Right renal pelvis (tissue), 4 donors: ENCODE data around the gene MCF2L2. TPM values are rescaled to one million over a fixed set of nuclear protein-coding genes. Genes with fewer than 3 reads are reported as not detected.

ENCODE experiments used
- DNase-seq, 4 donors: peaks; one replicate each; pipeline ENCODE4 v3.0.0-alpha.2; 2013; ENCODE audit warnings: low read depth in 4 of 4, low spot score in 3 of 4, missing footprints in 1 of 4
- polyA plus RNA-seq, 4 donors: library from polyadenylated mRNA; unstranded; fragments of 120-200 nt; gene quantifications; one replicate each; pipeline ENCODE4 v1.2.1, GENCODE V29; 2013; ENCODE audit not compliant: insufficient read length in 4 of 4

Gene MCF2L2
- polyA plus RNA-seq, 4 donors, result 0.40 to 1.2 (median 0.83) TPM

DNA sequence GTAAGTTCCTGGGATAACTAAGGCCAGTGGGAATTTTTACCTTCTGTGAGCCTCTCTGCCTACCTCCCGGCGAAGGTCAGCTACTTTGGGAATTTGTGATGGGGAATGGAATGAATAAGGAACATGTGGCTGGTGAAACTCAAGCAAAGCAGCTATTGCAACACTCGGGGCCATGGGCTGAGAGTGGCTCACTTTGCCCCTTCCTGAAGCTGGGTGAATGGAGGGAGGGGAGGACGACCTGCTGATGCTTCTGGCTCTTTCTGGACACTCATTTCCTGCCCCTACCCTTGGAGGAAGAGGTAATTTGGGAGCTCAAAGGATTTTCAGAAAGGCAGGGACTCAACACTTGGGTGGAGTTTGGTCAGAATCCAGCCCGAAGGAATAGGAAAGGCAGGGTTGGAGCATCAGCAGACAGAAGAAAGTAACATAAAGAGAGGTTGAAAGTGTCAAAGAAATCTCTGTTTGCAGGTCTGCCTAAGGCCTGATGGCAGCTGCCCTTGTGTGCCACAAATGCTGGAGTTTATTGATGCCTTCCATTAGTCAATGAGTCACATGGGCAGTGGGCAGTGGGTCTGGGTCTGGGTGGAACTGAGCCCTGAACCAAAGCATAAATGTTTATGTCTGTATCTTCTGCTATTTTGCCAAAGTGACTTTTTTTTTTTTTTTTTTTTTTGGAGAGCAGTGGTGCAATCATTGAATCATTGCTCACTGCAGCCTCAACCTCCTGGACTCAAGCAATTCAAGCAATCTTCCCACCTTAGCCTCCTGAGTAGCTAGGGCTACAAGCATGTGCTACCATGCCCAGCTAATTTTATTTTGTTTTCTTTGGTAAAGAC, 278.3 kb downstream of the MCF2L2 start:
- no peak for DNase-seq

- no peak for DNase-seq
Measured at GRCh38 chr3:183148056-183148455, 280.4 kb downstream of the MCF2L2 start.

DNA sequence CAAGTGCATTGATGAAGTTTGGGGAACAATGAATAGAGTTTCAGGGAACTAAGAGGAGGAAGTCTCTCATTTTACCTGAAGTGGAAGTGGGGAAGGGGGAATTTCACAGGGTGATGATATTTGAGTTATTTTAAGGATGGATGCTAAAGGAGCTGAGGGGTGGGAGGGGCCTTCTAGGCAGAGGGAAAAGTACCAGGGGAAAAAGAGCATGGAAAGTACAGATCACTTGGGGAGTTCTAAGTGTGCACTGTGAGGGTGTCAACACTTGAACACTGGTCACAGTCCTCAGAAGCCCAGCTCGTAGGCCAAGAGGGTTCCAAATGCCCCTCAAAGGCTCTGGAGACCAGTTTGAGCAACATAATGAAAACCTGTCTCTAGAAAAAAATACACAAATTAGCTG, 284.1 kb downstream of the MCF2L2 start:
- DNase-seq, result no peak

DNA sequence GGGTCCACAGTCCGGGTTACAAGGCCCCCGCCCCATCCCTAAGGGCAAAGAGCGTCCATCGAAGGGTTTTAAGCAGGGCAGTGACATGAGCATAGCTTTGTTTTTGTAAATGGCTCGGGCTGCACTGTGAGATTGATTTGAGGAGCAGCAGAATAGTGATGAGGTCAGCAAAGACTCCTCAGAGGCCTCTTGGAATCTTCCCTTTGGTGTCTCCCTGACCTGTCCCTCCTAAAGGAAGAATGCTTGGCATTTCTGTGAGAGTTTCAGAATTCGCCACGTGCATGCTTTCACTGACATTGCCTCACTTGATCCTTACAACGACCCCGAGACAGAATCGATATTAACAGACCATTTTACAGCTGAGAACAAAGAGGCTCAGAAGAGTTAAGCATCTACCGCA, 286.2 kb downstream of the MCF2L2 start:
- no peak for DNase-seq

DNA sequence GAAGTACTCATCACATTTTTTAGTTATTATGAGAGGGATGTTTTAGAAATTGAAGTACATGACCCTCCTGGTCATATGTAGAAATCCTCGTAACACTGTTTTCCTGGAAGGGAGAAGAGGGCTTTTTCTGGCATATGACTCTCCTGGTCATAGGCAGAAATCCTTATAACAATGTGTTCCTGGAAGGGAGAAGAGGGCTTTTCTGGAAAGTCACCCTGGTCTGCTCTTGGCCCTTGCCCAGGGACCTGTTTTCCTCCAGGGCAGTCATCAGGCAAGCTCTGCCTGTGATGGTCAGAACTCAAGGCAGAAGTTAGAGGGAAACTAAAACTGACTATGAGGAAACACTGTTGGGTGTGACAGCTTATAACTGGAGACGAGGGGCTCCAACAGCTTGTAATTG, 293.6 kb downstream of the MCF2L2 start:
- no peak for DNase-seq

DNA sequence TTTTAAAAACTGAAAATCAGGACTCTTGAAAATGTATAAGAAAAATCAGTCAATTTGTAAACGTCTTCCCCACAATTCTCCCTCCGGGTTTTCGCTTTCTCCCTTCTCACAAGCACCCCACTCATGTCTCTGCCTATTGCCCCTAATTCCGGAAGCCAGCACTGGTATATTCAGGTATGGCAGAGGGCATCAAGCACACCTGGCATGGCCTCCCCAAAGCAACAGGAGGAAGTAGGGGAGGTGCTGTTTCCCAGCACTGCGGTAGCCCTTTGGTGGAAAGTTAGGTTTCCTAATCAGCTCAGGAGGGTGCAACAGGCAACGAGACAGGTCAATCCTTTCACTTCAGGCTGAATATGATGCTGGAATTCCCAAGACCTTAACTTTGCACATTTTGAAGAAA, 296.0 kb downstream of the MCF2L2 start:
- DNase-seq, result no peak

- no peak for DNase-seq
Measured at GRCh38 chr3:183131735-183132134, 296.7 kb downstream of the MCF2L2 start.

DNA sequence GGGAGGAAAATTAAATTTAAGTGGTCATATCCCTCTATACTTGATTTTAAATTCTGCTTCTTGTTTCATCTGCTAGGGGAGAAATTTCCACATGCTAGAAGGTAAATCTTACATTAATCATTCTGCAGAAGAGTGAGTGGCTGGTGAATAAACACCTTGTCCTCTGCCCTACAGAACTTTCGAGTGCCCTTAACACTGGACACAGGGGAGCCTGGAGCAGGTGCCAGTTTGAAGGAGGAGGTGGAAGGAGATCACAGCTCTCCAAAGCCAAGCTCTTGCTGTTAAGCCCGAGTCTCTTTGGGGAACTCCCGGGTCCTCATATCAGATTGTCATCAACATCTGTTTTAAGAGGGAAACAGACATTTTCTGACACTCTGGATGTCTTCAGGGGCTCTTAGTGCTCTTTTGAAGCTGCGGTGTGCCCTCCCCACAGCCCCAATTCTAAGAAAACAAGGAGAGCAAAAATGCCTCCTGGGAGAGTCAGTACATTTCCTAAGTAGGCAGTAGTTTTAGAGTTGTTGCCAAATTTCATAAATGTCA, 297.2 kb downstream of the MCF2L2 start:
- no peak for DNase-seq

DNA sequence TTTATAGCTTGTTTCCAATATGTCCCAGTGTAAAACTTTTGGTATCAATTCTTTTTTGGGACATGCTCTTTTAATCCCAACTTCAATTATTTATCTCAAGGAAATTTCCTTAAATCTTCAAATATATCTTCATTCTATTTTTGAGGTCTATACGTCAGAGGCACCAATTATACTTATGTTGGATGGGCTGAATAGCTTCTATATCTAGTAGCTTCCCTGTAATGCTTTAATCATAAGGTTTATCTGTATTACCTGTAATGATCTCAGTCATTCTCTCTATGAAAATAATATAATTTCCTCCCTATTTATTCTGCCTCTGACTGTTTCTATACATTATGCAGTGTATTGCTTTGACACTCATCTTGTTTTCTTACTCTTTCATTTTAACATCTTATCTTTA, 299.2 kb downstream of the MCF2L2 start:
- no peak for DNase-seq

DNA sequence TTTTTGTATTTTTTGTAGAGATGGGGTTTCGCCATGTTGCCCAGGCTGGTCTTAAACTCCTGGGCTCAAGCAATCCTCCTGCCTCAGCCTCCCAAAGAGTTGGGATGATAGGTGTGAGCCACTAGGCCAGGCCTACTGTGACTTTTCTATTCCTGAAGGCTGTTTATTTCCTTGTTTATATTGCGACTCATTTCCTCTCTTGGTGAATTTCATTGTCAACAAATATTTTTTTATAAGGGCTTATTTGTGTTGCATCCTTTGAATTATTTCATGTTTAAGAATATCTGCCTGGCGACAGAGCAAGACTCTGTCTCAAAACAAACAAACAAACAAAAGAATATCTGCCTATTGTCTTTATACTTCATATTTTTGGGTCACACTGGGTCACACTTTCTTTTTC, 299.7 kb downstream of the MCF2L2 start:
- no peak for DNase-seq

Other genes with a start within 250 kb of the MCF2L2 start
- 10 to 100 TPM; 22.0 to 28.5 (median 28.3) TPM for gene B3GNT5, start 175.4 kb downstream of the MCF2L2 start, polyA plus RNA-seq
- gene KLHL6, start 127.1 kb upstream of the MCF2L2 start, polyA plus RNA-seq, result 1 to 10 TPM; 1.0 to 1.3 (median 1.1) TPM
- gene KLHL24, start 207.0 kb upstream of the MCF2L2 start, polyA plus RNA-seq, result 10 to 100 TPM; 38.5 to 56.8 (median 51.6) TPM